A673 (cell line): ENCODE results near the gene CORO6. TPM values are rescaled to one million over a fixed set of nuclear protein-coding genes. Genes with fewer than 3 reads are reported as not detected.

Experiments used
- BruUV-seq: library from RNA; stranded (reverse); fragments of 400-500 nt; replicated peaks from 2 replicates; lab custom pipeline; 2021; lab: Mats Ljungman, UMichigan
- CTCF ChIA-PET: fragments of 300-600 bp; sonication (Branson Sonifier 250); formaldehyde crosslinking; loops from one replicate; lab custom pipeline; 2022; ENCODE audit warnings: antibody characterized with exemption; lab: Charles Lee
- POLR2A ChIA-PET: fragments of 300-600 bp; sonication (Branson Sonifier 250); formaldehyde crosslinking; loops from one replicate; lab custom pipeline; 2022; ENCODE audit warnings: antibody characterized with exemption; ENCODE audit not compliant: low non-redundant PET; lab: Charles Lee
- DNase-seq: peaks from one replicate; pipeline ENCODE4 v3.0.0-alpha.2; 2015; ENCODE audit warnings: low spot score
- H3K27ac ChIP-seq: fragments of 200-600 bp; sonication (generic); 2 replicates; pipeline ENCODE4 v1.5.1; 2016; ENCODE audit warnings: mixed run types, low read depth, mild to moderate bottlenecking, mixed read lengths, antibody characterized with exemption, low read length; ENCODE audit not compliant: poor library complexity, severe bottlenecking
- H3K27me3 ChIP-seq: fragments of 200-600 bp; sonication (generic); replicated peaks from 2 replicates; pipeline ENCODE4 v1.6.1; 2017; ENCODE audit warnings: mixed run types, low read depth, mild to moderate bottlenecking, mixed read lengths, antibody characterized with exemption, low read length; ENCODE audit not compliant: insufficient read depth, poor library complexity
- H3K36me3 ChIP-seq: fragments of 200-600 bp; sonication (generic); 2 replicates; pipeline ENCODE4 v1.6.1; 2016; ENCODE audit warnings: mixed run types, mild to moderate bottlenecking, mixed read lengths, antibody characterized with exemption, low read length; ENCODE audit not compliant: insufficient read depth, poor library complexity, severe bottlenecking
- H3K4me1 ChIP-seq: fragments of 200-600 bp; sonication (generic); 2 replicates; pipeline ENCODE4 v1.6.1; 2017; ENCODE audit warnings: mixed run types, mild to moderate bottlenecking, mixed read lengths, antibody characterized with exemption, low read length; ENCODE audit not compliant: insufficient read depth, poor library complexity, severe bottlenecking
- H3K4me3 ChIP-seq: fragments of 200-600 bp; sonication (generic); 2 replicates; pipeline ENCODE4 v1.5.1; 2016; ENCODE audit warnings: low read depth, mixed run types, mild to moderate bottlenecking, mixed read lengths, low read length; ENCODE audit not compliant: poor library complexity, severe bottlenecking
- H3K9me3 ChIP-seq: fragments of 200-600 bp; sonication (generic); 2 replicates; pipeline ENCODE4 v1.6.1; 2016; ENCODE audit warnings: mixed run types, low read depth, mild to moderate bottlenecking, mixed read lengths, antibody characterized with exemption, low read length; ENCODE audit not compliant: poor library complexity, severe bottlenecking
- CTCF ChIP-seq: fragments of 300-800, 200-600 bp; sonication (generic); conservative IDR thresholded peaks from 2 replicates; pipeline ENCODE4 v1.5.1; 2017; ENCODE audit warnings: low read depth, mild to moderate bottlenecking, antibody characterized with exemption, low read length, moderate library complexity, mixed read lengths
- EZH2 ChIP-seq: fragments of 200-600 bp; sonication (generic); IDR thresholded peaks from 2 replicates; pipeline ENCODE4 v1.6.1; 2017; ENCODE audit warnings: borderline replicate concordance, low read depth, mild to moderate bottlenecking, mixed read lengths, antibody characterized with exemption, low read length; ENCODE audit not compliant: poor library complexity, severe bottlenecking
- intact Hi-C: fragments of 100-400 bp; cut with micrococcal nuclease; formaldehyde crosslinking; loops from one replicate; pipeline ENCODE4 v1.10.0; 2022; ENCODE audit not compliant: unreplicated experiment
- total RNA-seq: library from RNA; stranded (reverse); gene quantifications from 2 replicates; pipeline ENCODE4 v1.2.3, GENCODE V29; 2021

CORO6 gene
- total RNA-seq, 1 experiment from 2014 or later = 19.7 TPM

DNA sequence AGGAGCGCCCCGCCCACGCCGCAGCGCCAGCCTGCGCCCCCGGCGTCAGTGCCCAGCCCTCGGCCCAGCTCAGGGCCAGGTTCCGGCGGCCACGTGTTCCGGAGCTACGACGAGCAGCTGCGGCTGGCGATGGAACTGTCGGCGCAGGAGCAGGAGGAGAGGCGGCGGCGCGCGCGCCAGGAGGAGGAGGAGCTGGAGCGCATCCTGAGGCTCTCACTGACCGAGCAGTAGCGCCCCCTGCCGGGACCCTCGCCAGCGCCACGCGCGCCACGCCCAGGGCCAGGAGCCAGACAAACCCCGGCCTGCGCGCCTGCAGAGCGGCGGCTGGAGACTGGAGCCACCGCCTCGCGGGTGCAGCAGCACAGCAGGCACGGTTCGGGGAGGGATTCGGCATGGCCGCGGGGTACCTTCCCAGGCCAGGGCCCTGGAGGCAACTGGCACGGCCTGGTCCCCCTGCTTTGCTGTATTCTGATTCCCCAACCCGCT is 9.3 kb downstream of the CORO6 start:
- TF ChIP-seq CTCF = no peak; the same call in 1 of the 2 replicates
- no peak for TF ChIP-seq EZH2
- ChIA-PET CTCF (interaction anchor here (0.6 kb wide), 2 partner anchors 22 to 256 kb away, joined by 3 to 5 read pairs; no protein-coding TSS in a partner anchor), POLR2A (interaction anchor here (0.7 kb wide), 1 partner anchor 806 kb away, joined by 3 read pairs; no protein-coding TSS in a partner anchor)
- no peak overlapping the region for H3K4me3 ChIP-seq
- peaks cover 22% of the 10 kb centered on the region for H3K4me1 ChIP-seq
- intact Hi-C loops = no loop called here
- no peaks in the 10 kb centered on the region for H3K27me3 ChIP-seq
- H3K36me3 ChIP-seq = peaks cover 27% of the 10 kb centered on the region
- no peak overlapping the region for H3K27ac ChIP-seq
- DNase-seq = no peak
- BruUV-seq = no TSS peak
- no peaks in the 10 kb centered on the region for H3K9me3 ChIP-seq

DNA sequence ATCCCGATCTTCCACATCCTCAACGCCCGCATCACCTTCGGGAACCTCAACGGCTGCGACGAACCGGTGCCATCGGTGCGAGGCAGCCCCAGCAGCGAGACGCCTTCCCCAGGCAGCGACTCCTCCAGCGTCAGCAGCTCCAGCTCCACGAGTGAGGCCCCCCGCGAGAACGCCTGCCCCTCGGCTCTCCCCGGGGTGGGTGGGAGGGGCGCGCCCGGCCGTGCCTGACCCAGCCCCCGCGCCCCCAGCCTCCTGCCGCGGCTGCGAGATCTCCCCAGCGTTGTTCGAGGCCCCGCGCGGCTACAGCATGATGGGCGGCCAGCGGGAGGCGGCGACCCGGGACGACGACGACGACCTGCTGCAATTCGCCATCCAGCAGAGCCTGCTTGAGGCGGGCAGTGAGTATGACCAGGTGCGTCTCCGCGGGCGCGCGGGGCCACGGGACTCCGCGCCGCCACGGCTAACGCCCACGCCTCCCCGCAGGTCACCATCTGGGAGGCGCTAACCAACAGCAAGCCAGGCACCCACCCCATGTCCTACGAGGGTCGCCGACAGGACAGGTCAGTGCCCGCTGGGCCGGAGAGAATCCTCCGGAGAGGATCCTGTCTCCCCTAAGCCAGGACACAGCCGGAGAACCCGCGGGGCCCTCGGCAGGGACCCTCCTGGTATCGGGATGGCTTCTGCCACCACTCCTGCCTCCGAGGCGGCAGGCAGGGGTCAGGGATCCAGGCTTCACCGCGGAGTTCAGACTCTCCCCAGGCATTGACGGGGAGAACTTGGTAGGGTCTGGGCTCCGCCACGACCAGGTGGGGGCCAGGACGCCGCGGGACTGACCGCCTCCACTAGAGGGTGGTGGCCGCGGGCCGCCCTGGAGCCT is 10.1 kb downstream of the CORO6 start:
- H3K36me3 ChIP-seq = peaks cover 29% of the 10 kb centered on the region
- intact Hi-C loops = no loop called here
- TF ChIP-seq EZH2 (no peak), CTCF (no peak)
- H3K4me3 ChIP-seq = no peak overlapping the region
- no peaks in the 10 kb centered on the region for H3K27me3 ChIP-seq
- peaks cover 22% of the 10 kb centered on the region for H3K4me1 ChIP-seq
- CTCF ChIA-PET = no interaction called here
- BruUV-seq = no TSS peak
- no peaks in the 10 kb centered on the region for H3K9me3 ChIP-seq
- no peak overlapping the region for H3K27ac ChIP-seq
- DNase-seq = no peak
- POLR2A ChIA-PET = no interaction called here

DNA sequence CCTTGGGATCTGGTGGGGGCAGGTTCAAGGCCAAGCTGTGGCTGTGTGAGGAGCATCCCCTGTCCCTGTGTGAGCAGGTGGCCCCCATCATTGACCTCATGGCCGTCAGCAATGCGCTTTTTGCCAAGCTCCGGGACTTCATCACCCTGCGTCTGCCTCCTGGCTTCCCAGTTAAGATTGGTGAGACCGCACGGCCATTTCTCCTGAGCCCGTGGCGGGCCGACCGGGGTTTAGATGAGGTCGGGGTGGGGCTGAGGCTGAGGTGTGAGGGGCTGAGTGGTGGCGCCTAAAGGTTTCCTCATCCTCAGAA is 10.7 kb downstream of the CORO6 start:
- no peak for DNase-seq
- intact Hi-C loops = no loop called here
- no peaks in the 10 kb centered on the region for H3K9me3 ChIP-seq
- TF ChIP-seq EZH2 (no peak), CTCF (no peak)
- no peak overlapping the region for H3K27ac ChIP-seq
- no peak overlapping the region for H3K4me3 ChIP-seq
- BruUV-seq = no TSS peak
- peaks cover 17% of the 10 kb centered on the region for H3K4me1 ChIP-seq
- peaks cover 29% of the 10 kb centered on the region for H3K36me3 ChIP-seq
- H3K27me3 ChIP-seq = no peaks in the 10 kb centered on the region
- ChIA-PET CTCF (no interaction called here), POLR2A (no interaction called here)
